BJ (cell line): ENCODE results near the gene DGKD. TPM values are rescaled to one million over a fixed set of nuclear protein-coding genes. Genes with fewer than 3 reads are reported as not detected.

Experiments
- CTCF ChIA-PET: fragments of 350-600 bp; formaldehyde crosslinking; extraction: SDS; loops from one replicate; lab custom pipeline; 2021; ENCODE audit warnings: antibody characterized with exemption, inconsistent platforms; lab: Yijun Ruan, JAX
- POLR2A ChIA-PET: fragments of 300-600 bp; sonication (Branson Sonifier 250); formaldehyde crosslinking; extraction: SDS; loops from one replicate; lab custom pipeline; 2021; ENCODE audit warnings: antibody characterized with exemption; lab: Charles Lee
- DNase-seq: peaks from one replicate; pipeline ENCODE4 v3.0.0-alpha.2; 2011; ENCODE audit warnings: low read depth
- H3K27me3 ChIP-seq: 2 replicates; pipeline ENCODE4 v1.6.0; 2011; ENCODE audit warnings: low read length; ENCODE audit not compliant: control insufficient read depth, insufficient read depth
- H3K36me3 ChIP-seq: 2 replicates; pipeline ENCODE4 v1.5.1; 2011; ENCODE audit warnings: low read length; ENCODE audit not compliant: control insufficient read depth, insufficient read depth
- H3K4me3 ChIP-seq: 2 replicates; pipeline ENCODE4 v1.5.1; 2011; ENCODE audit warnings: low read depth, mild to moderate bottlenecking, control low read depth, low read length
- polyA plus RNA-seq: library from polyadenylated mRNA; depleted of rRNA; stranded (reverse); fragments of >200 nt; gene quantifications from 2 replicates; pipeline ENCODE4 v1.2.3, GENCODE V29; 2011
- TF ChIP-seq, protein P1 (sequence below): IDR thresholded peaks from 2 replicates; pipeline ENCODE4 v1.5.1; 2011; ENCODE audit warnings: low read depth, mild to moderate bottlenecking, control low read depth, inconsistent platforms, low read length, moderate library complexity; ENCODE audit not compliant: insufficient read depth

DGKD gene
- polyA plus RNA-seq, 1 experiment = 8.5 TPM

DNA sequence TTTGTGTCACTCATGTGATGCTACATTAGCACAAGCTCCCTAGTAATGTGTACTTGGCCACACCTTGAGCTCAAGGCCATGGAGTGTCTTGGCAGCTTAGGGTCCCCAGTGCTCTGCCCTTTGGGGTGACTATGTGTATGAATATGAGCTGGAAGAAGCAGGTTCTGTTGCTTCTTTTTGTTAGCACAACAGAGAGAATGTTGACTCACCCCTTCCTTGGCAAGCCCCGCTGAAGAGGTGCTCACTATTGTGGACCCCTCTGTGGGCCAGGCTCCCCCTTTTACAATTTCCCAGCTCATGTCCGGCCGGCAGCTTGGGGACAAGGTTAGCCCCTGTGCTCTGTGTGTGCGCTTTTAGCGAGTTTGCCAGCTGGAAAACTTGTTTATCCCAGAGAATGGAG lies 48.1 kb downstream of the DGKD start:
- Histone ChIP-seq H3K4me3 (no peak overlapping the region), H3K36me3 (no peaks in the 10 kb centered on the region), H3K27me3 (no peaks in the 10 kb centered on the region)
- ChIA-PET POLR2A (no interaction called here), CTCF (interaction anchor here (1.8 to 7.9 kb wide), 4 partner anchors 8 to 46 kb away, joined by 5 to 82 read pairs (median 8); no protein-coding TSS in a partner anchor)
- DNase-seq = no peak
- TF ChIP-seq, protein P1, sequence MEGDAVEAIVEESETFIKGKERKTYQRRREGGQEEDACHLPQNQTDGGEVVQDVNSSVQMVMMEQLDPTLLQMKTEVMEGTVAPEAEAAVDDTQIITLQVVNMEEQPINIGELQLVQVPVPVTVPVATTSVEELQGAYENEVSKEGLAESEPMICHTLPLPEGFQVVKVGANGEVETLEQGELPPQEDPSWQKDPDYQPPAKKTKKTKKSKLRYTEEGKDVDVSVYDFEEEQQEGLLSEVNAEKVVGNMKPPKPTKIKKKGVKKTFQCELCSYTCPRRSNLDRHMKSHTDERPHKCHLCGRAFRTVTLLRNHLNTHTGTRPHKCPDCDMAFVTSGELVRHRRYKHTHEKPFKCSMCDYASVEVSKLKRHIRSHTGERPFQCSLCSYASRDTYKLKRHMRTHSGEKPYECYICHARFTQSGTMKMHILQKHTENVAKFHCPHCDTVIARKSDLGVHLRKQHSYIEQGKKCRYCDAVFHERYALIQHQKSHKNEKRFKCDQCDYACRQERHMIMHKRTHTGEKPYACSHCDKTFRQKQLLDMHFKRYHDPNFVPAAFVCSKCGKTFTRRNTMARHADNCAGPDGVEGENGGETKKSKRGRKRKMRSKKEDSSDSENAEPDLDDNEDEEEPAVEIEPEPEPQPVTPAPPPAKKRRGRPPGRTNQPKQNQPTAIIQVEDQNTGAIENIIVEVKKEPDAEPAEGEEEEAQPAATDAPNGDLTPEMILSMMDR = no peak

DNA sequence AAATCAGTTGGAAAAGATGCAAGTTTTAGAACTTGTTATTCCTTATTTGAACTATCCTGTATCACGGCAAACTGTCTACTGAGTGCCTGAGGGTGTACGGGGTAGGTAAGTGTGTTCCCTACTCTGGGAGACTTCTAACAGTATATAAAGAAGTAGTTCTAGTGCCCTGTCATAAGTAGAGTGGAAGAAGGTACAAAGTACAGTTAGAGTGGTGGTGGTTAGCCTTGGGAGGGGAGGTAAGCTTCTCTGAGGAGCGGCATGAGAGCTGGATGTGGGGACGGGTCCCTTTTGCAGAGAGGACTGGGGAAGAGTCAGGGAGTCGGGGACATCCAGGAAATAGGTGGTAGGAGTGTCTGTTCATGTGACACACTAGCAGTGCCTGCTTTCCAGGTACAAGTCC lies 48.5 kb downstream of the DGKD start:
- POLR2A ChIA-PET = no interaction called here
- no peaks in the 10 kb centered on the region for H3K27me3 ChIP-seq
- H3K36me3 ChIP-seq = no peaks in the 10 kb centered on the region
- TF ChIP-seq, protein P1 = no peak
- CTCF ChIA-PET = interaction anchor here (0.6 to 7.9 kb wide), 7 partner anchors 9 to 1997 kb away, joined by 3 to 82 read pairs (median 6); no protein-coding TSS in a partner anchor
- H3K4me3 ChIP-seq = no peak overlapping the region
- DNase-seq = no peak

DNA sequence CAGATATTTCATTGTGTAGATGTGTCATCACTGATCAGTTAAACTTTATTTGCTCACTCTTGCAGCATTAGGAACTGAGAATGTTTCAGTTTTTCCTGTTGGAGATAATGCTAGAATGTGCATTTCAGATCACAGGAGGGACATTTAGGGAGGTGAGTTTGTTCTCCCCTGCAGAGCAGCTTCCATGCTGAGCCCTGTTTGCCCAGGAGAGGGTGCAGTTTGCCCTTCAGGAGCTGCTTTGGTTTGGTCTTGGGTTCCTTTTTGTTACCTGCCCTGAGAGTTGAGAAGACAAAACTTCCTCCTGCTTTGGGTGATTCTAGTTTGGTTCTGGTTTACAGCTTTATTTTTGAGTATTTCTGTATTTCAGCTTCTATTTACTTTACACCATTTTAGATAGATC lies 49.9 kb downstream of the DGKD start:
- H3K27me3 ChIP-seq = no peaks in the 10 kb centered on the region
- POLR2A ChIA-PET = no interaction called here
- H3K4me3 ChIP-seq = no peak overlapping the region
- H3K36me3 ChIP-seq = no peaks in the 10 kb centered on the region
- CTCF ChIA-PET = interaction anchor here (0.9 to 7.9 kb wide), 16 partner anchors 9 to 308 kb away, joined by 3 to 82 read pairs (median 3); partner anchors contain the start of gene UGT1A5
- DNase-seq = no peak
- TF ChIP-seq, protein P1 = peak; percentile 68

DNA sequence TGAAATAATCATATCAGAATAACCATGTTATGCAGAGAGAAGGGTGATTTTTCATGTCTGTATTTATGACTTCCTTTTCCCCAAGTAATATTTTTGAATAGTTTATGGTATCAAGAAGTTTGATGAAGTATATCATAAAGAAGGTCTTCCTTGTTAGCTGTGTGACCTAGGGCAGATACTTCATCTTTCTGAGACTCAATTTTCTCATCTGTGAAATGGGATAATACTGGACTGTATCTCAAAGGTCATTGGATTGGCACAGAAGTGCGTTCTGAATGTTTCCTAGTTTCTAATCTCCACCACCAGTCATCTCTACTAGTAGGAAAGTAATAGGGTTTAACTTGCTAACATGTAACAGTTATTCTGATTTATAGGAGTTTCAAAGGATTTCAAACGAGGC lies 52.6 kb downstream of the DGKD start:
- Histone ChIP-seq H3K4me3 (no peak overlapping the region), H3K36me3 (no peaks in the 10 kb centered on the region), H3K27me3 (no peaks in the 10 kb centered on the region)
- CTCF ChIA-PET = interaction anchor here (0.8 to 7.9 kb wide), 5 partner anchors 9 to 305 kb away, joined by 3 to 82 read pairs (median 4); no protein-coding TSS in a partner anchor
- TF ChIP-seq, protein P1 = no peak
- no peak for DNase-seq
- POLR2A ChIA-PET = no interaction called here

DNA sequence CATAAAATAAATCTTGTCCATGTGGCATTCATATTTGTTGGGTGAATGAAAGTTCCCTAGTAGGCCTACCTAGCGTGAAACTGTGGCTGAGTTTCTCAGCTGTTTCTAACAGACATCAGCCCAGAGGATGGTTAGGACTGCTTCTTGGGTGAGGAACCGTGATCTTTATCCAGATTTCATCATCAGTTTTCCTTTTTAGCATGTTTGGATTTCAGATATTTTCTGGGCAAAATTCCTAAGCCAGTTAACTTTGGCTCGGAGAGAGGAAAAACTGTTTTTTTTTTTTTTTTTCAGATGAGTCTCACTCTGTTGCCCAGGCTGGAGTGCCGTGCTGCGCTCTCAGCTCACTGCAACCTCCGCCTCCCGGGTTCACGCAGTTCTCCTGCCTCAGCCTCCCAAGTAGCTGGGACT lies 53.5 kb downstream of the DGKD start:
- DNase-seq = no peak
- TF ChIP-seq, protein P1 = no peak
- POLR2A ChIA-PET = no interaction called here

More for the DNA sequence above, 53.5 kb downstream of the DGKD start:
- no peaks in the 10 kb centered on the region for H3K36me3 ChIP-seq
- H3K4me3 ChIP-seq = no peak overlapping the region
- CTCF ChIA-PET = interaction anchor here (0.7 to 7.9 kb wide), 5 partner anchors 35 to 304 kb away, joined by 3 to 82 read pairs (median 3); no protein-coding TSS in a partner anchor
- no peaks in the 10 kb centered on the region for H3K27me3 ChIP-seq
